HG03575 (cell line): ENCODE measurements around the gene TMED8.
"Not testable (repeated sequence)": the region's sequence is repeated elsewhere in the genome, so short reads cannot be mapped to it uniquely, and the experiment has no call there.

Experiments
- ATAC-seq: cut with Tn5 transposase; IDR thresholded peaks from one replicate; pipeline ENCODE4 v1.9.1; 2021; ENCODE audit not compliant: unreplicated experiment, insufficient number of reproducible peaks, low FRiP score; ENCODE audit errors: extremely low read depth

TMED8 gene

GRCh38 chr14:77376771-77377501 is at the start of gene TMED8, which contains the start of gene SAMD15:
TMED8 (minus strand) TSS chr14:77377094; CDS start chr14:77377053, 41 bp downstream.
SAMD15 (plus strand) TSS chr14:77377379; CDS start chr14:77377419, 40 bp downstream.
- ATAC-seq: no peak

DNA sequence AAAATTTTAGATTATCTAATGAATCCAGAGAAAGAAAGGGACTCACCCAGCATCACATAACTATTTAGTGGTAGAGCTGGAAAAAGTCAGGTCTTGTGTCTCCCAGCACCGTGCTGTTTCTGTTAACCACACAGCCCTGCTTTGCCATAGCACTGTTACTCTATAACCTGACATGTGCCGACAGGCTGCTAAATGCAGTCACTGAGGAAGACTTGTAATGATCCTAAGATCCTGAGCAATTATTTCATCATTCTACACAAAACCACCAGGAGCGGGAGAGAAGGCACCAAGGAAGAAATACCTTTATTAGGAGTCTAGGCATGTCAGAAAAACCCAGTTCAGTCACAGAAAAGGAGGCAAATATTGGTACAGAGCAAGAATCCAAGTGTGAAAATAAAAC is 49.5 kb upstream of the TMED8 start:
- ATAC-seq: no peak

DNA sequence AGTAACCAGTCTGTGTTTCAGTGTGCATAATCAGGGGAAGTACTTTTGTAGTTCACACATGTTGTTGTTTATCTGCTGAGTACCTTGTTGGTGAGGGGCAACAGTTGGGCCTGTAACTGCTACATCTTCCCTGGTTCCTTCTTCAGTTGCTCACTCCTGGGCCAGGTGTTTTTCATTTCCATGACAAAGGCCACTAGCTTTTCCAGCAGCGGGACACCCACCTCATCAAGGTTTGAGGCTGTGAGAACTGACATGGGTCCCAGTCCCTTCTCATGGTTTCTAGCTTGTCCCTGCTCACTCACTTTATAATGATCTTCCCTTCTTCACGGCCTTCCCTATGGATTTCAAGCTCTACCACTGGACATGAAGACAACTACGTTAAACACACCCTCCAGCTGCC is 48.0 kb upstream of the TMED8 start:
- no peak for ATAC-seq

DNA sequence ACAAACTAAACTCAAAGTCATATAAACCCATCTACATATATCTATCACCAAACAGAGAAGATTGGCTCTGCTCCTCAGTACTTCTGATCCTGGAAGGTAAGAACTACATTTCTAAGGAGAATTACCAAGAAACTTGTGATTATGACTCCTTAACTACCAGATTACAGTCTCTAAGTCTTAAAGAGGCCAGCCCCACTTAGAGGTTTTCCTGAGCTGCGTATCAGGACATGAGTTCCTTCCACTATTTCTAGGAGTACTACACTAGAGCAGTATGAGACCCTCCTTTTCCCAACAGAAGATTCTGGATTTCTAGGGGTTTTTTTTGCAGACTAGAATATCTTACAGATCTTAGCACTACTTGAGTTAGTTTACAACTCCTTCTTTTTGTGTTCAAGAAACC is 46.5 kb upstream of the TMED8 start, which contains the start of gene NOXRED1:
TSS of gene NOXRED1 (minus strand) at position 101 of the 400 bp plus-strand sequence. CDS start 634 bp downstream, outside the sequence.
- ATAC-seq: no peak

DNA sequence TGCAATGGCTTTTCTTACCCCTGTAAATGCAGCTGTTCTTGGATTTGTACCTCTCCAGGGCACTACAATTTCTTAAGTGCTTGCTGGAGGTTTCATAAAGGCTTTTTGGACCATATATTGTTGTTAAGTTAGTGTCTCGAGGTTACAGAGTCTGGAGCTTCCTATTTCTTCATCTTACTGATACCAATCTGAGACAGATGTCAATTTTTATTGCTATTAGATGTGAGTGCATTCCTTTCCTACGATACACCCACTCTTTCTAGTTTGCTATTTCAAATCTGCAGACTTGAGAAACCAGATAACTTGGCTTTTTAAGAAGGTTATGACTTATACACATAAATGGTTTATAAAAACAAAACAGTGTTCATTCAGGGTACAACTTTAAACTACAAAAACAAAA is 44.3 kb upstream of the TMED8 start:
- ATAC-seq: no peak

- no peak for ATAC-seq
Observed at GRCh38 chr14:77416836-77417235, 39.9 kb upstream of the TMED8 start.

DNA sequence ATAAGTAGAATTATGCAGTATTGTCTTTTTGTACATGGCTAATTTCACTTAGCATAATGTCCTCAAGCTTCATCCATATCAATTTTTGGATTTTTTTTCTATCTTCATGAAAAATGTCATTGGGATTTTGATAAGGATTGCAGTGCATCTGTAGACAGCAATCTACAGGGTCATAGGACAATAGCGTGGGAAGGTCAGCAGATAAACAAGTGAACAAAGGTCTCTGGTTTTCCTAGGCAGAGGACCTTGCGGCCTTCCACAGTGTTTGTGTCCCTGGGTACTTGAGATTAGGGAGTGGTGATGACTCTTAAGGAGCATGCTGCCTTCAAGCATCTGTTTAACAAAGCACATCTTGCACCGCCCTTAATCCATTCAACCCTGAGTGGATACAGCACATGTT is 39.2 kb upstream of the TMED8 start:
- ATAC-seq: not testable (repeated sequence)

DNA sequence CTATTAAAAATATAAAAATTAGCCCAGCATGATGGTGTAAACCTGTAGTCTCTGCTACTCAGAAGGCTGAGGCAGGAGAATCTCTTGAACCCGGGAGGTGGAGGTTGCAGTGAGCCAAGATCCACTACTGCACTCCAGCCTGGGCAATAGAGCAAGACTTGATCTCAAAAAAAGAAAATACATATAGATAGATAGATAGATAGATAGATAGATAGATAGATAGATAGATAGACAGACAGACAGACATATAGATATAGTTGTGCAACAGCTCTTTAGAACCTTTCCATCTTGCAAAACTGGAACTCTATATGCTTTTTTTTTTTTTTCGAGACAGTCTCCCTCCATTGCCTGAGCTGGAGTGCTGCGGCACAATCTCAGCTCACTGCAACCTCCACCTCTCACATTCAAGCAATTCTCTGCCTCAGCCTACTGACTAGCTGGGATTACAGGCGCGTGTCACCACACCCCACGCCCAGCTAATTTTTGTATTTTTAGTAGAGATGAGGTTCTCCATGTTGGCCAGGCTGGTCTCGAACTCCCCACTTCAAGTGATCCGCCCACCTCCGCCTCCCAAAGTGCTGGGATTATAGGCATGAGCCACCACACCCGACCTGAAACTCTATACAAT is 38.6 kb upstream of the TMED8 start:
- ATAC-seq: not testable (repeated sequence)

DNA sequence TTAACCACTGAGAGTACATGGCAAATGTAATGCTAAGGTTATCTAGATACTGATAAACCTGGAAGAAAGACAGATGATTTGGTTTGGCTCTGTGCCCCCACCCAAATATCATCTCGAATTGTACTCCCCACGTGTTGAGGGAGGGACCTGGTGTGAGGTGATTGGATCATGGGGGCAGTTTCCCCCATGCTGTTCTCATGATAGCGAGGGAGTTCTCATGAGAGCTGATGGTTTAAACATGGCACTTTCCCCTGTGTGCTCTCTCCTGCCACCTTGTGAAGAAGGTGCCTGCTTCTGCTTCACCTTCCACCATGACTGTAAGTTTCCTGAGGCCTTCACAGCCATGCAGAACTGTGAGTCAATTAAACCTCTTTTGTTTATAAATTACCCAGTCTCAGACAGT is 32.2 kb upstream of the TMED8 start:
- no peak for ATAC-seq

GRCh38 chr14:77407158-77407557 is 30.3 kb upstream of the TMED8 start:
- ATAC-seq: no peak

- ATAC-seq: no peak
Observed at GRCh38 chr14:77406718-77407117, 29.8 kb upstream of the TMED8 start.

- ATAC-seq: no peak
Observed at GRCh38 chr14:77406086-77406485, 29.2 kb upstream of the TMED8 start.

DNA sequence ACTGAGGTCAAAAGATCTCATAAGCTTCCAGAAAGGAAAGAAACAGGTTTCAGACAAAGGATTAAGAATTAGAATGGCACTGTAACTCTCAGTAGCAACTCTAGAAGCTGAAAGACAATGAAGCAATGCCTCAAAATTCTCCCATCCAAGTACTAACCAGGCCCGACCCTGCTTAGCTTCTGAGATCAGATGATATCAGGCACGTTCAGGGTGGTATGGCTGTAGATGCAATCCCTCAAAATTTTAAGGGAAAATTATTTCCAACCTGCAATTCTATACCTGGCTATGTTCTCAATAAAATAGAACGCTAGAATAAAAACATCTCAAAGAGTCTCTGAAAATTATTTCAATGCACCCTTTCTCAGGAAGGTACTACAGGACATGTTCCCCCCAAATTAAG is 26.9 kb upstream of the TMED8 start:
- ATAC-seq: no peak

DNA sequence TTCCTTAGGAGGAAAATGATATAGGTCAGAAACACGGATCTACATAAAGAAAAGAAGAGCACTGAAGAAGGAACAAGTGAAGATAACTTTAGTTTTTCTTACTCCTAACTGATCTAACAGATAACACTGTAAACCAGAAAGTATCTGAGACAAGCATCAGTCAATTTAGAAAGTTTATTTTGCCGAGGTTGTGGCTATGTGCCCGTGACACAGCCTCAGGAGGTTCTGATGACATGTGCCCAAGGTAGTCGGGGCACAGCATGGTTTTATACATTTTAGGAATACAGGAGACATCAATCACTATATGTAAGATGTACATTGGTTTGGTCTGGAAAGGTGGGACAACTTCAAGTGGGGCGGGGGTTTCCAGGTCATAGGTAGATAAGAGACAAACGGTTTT is 23.3 kb upstream of the TMED8 start:
- no peak for ATAC-seq

DNA sequence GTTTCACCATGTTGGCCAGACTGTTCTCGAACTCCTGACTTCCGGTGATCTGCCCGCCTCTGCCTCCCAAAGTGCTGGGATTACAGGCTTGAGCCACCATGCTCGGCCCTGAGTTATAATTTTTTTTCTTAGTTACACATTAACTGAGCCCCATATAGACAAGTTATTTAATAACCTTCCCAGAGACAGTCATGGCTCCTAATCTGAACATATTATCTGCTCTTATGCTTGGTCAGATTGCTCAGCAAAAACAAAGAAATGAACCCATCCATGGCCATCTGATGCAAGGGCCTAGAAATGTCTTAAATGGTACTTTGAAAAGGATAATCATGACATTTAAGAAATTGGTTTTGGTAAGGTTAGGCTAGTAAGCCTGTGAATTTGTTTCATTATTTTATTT is 13.3 kb upstream of the TMED8 start:
- no peak for ATAC-seq

GRCh38 chr14:77378701-77379100 is 1.8 kb upstream of the TMED8 start:
- ATAC-seq: no peak

GRCh38 chr14:77377502-77377844 is 579 bp upstream of the TMED8 start:
- no peak for ATAC-seq

GRCh38 chr14:77375973-77376770 is 722 bp downstream of the TMED8 start:
- ATAC-seq: no peak

- no peak for ATAC-seq
Observed at GRCh38 chr14:77375164-77375950, 1.5 kb downstream of the TMED8 start.
